Measurements from ENCODE around the gene BAD.
"Not testable (repeated sequence)": the region's sequence is repeated elsewhere in the genome, so short reads cannot be mapped to it uniquely, and the experiment has no call there.

Gene BAD

GRCh38 chr11:64314805-64315561 is 30.5 kb upstream of the BAD start:
- TF ChIP-seq CTCF (IDR thresholded peaks at IDR 0.05; ENCODE audit: low read depth, low read length, missing control alignments): no peak
- no peak for DNase-seq (ENCODE audit: extremely low read depth, low read depth)
- no peak overlapping the region for H3K4me3 ChIP-seq (replicated peaks; ENCODE audit: low read depth, low read length)

GRCh38 chr11:64314146-64314804 is 29.8 kb upstream of the BAD start:
- peak; percentile 30 for TF ChIP-seq CTCF (IDR thresholded peaks at IDR 0.05; ENCODE audit: low read depth, low read length, missing control alignments)
- DNase-seq (ENCODE audit: extremely low read depth, low read depth): no peak
- H3K4me3 ChIP-seq (replicated peaks; ENCODE audit: low read depth, low read length): no peak overlapping the region

- no peak for DNase-seq (ENCODE audit: extremely low read depth, low read depth)
- no peak overlapping the region for H3K4me3 ChIP-seq (replicated peaks; ENCODE audit: low read depth, low read length)
- no peak for TF ChIP-seq CTCF (IDR thresholded peaks at IDR 0.05; ENCODE audit: low read depth, low read length, missing control alignments)
Measured at GRCh38 chr11:64313491-64314145, 29.2 kb upstream of the BAD start.

GRCh38 chr11:64312947-64313346 is 28.5 kb upstream of the BAD start:
- no peak overlapping the region for H3K4me3 ChIP-seq (replicated peaks; ENCODE audit: low read depth, low read length)
- no peak for DNase-seq (ENCODE audit: extremely low read depth, low read depth)
- TF ChIP-seq CTCF (IDR thresholded peaks at IDR 0.05; ENCODE audit: low read depth, low read length, missing control alignments): no peak

- not testable (repeated sequence) for H3K4me3 ChIP-seq (replicated peaks; ENCODE audit: low read depth, low read length)
Measured at GRCh38 chr11:64307795-64308194, 23.3 kb upstream of the BAD start.

GRCh38 chr11:64306876-64307622 is 22.6 kb upstream of the BAD start:
- peak overlapping the region; percentile 79 for H3K4me3 ChIP-seq (replicated peaks; ENCODE audit: low read depth, low read length)
- no peak for TF ChIP-seq CTCF (IDR thresholded peaks at IDR 0.05; ENCODE audit: low read depth, low read length, missing control alignments)
- DNase-seq (ENCODE audit: extremely low read depth, low read depth): no peak

More at GRCh38 chr11:64307795-64308194, 23.3 kb upstream of the BAD start:
- DNase-seq (ENCODE audit: extremely low read depth, low read depth): not testable (repeated sequence)

GRCh38 chr11:64306563-64306875 is 22.1 kb upstream of the BAD start:
- peak overlapping the region; percentile 79 for H3K4me3 ChIP-seq (replicated peaks; ENCODE audit: low read depth, low read length)
- no peak for DNase-seq (ENCODE audit: extremely low read depth, low read depth)
- TF ChIP-seq CTCF (IDR thresholded peaks at IDR 0.05; ENCODE audit: low read depth, low read length, missing control alignments): no peak

Data from HFF-Myc (cell line).